B cell (primary cell): ENCODE data around the gene PCGF1.

ENCODE experiments used
- EZH2 ChIP-seq: IDR thresholded peaks from 2 replicates; pipeline ENCODE4 v1.6.1; 2012; ENCODE audit warnings: borderline replicate concordance, low read depth, mild to moderate bottlenecking, moderate library complexity, low read length; ENCODE audit not compliant: insufficient read depth, poor library complexity, severe bottlenecking
- TF ChIP-seq, protein P1 (sequence below): fragments of 200-600 bp; IDR thresholded peaks from one replicate; pipeline ENCODE4 v1.8.0; 2022; ENCODE audit warnings: antibody characterized with exemption, mild to moderate bottlenecking

DNA sequence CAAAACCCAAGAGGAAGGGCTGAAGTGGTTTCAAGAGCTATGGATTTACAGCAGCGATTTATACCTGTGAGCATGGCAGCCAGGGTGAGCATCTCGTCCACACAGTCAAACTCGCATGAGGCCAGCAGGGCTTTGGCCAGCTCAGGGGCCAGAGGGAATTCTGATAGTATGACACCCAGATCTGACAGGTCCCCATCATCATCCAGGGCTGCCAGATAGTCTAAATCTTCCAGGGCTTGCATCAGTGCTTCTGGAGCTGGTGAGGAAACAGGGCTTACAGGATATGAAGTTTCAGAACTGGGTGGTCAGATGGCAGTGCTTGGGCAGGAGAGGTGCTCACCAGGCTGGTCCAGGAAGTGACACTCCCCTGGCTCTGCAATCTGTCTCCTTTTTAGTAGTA lies 15.0 kb upstream of the PCGF1 start:
- TF ChIP-seq, protein P1, sequence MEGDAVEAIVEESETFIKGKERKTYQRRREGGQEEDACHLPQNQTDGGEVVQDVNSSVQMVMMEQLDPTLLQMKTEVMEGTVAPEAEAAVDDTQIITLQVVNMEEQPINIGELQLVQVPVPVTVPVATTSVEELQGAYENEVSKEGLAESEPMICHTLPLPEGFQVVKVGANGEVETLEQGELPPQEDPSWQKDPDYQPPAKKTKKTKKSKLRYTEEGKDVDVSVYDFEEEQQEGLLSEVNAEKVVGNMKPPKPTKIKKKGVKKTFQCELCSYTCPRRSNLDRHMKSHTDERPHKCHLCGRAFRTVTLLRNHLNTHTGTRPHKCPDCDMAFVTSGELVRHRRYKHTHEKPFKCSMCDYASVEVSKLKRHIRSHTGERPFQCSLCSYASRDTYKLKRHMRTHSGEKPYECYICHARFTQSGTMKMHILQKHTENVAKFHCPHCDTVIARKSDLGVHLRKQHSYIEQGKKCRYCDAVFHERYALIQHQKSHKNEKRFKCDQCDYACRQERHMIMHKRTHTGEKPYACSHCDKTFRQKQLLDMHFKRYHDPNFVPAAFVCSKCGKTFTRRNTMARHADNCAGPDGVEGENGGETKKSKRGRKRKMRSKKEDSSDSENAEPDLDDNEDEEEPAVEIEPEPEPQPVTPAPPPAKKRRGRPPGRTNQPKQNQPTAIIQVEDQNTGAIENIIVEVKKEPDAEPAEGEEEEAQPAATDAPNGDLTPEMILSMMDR, result no peak
- no peak for TF ChIP-seq EZH2
